ENCODE results near the gene ITGA1. TPM values are rescaled to one million over a fixed set of nuclear protein-coding genes. Genes with fewer than 3 reads are reported as not detected.

The ITGA1 gene
- total and polyA plus RNA-seq, 5 donors from 2014 or later, result 0.37 TPM; not detected in 4

- ATAC-seq (ENCODE audit: low read depth in 2 of 2), result no peak
- no peak overlapping the region for H3K27ac Mint-ChIP-seq
- peak overlapping the region in 1 of 4 donors; percentile 36 for H3K4me3 Mint-ChIP-seq
Measured at GRCh38 chr5:52786391-52786790, 1.3 kb upstream of the ITGA1 start.

GRCh38 chr5:52786949-52787599 is 642 bp upstream of the ITGA1 start:
- Histone ChIP-seq H3K27me3 (ENCODE audit: control insufficient read depth, insufficient read depth, low read length) (peaks cover 47% of the 10 kb centered on the region), H3K36me3 (ENCODE audit: control insufficient read depth, insufficient read depth, low read length) (no peaks in the 10 kb centered on the region), H3K9me3 (ENCODE audit: control insufficient read depth in 2 of 2, low read length in 2 of 2) (no peaks in the 10 kb centered on the region), H3K4me1 (ENCODE audit: control insufficient read depth, insufficient read depth, low read length, poor library complexity, severe bottlenecking) (peaks cover 19% of the 10 kb centered on the region), H3K27ac (ENCODE audit: insufficient read depth, low read length, poor library complexity, severe bottlenecking) (no peak overlapping the region), H3K4me3 (ENCODE audit: low read depth, low read length) (peak overlapping the region; percentile 77)
- H3K27ac Mint-ChIP-seq, result no peak overlapping the region
- H3K9me3 Mint-ChIP-seq, result no peaks in the 10 kb centered on the region
- peak overlapping the region; percentile 13 to 88 (median 78) for H3K4me3 Mint-ChIP-seq
- H3K27me3 Mint-ChIP-seq, result peaks cover 56% of the 10 kb centered on the region
- peak in 2 of 3 donors; percentile 47 to 53 for DNase-seq
- H3K4me1 Mint-ChIP-seq, result peaks cover 0 to 17% (median 8%) of the 10 kb centered on the region in 4 donors
- no peaks in the 10 kb centered on the region for H3K36me3 Mint-ChIP-seq
- ATAC-seq (ENCODE audit: low read depth in 2 of 2), result peak; percentile 69 to 74

More at GRCh38 chr5:52786391-52786790, 1.3 kb upstream of the ITGA1 start:
- peaks cover 19% of the 10 kb centered on the region for H3K4me1 ChIP-seq (ENCODE audit: control insufficient read depth, insufficient read depth, low read length, poor library complexity, severe bottlenecking)
- no peaks in the 10 kb centered on the region for H3K36me3 ChIP-seq (ENCODE audit: control insufficient read depth, insufficient read depth, low read length)
- H3K27ac ChIP-seq (ENCODE audit: insufficient read depth, low read length, poor library complexity, severe bottlenecking), result no peak overlapping the region
- Mint-ChIP-seq H3K9me3 (no peaks in the 10 kb centered on the region), H3K27me3 (peaks cover 55% of the 10 kb centered on the region), H3K4me1 (peaks cover 0 to 17% (median 8%) of the 10 kb centered on the region in 4 donors), H3K36me3 (no peaks in the 10 kb centered on the region)
- no peak for DNase-seq
- no peak overlapping the region for H3K4me3 ChIP-seq (ENCODE audit: low read depth, low read length)
- no peaks in the 10 kb centered on the region for H3K9me3 ChIP-seq (ENCODE audit: control insufficient read depth in 2 of 2, low read length in 2 of 2)
- peaks cover 47% of the 10 kb centered on the region for H3K27me3 ChIP-seq (ENCODE audit: control insufficient read depth, insufficient read depth, low read length)

DNA sequence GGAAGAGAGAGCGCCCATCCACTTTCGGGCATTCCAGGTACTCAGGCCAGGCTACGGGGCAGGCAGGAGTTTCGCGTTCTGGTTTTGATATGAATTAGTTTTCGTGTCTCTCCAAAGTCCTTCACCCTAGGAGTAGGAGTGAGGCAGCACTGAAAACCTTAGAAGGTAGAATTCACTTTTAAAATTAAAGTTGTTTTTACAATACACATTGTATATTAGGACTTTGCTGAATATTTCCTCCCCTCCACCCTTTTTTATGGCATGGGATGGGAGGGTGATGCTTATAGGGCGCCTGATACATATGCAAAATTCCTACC is 747 bp downstream of the ITGA1 start:
- Mint-ChIP-seq H3K4me3 (peak overlapping the region in 3 of 4 donors; percentile 5 to 78 (median 53)), H3K4me1 (peaks cover 0 to 17% (median 8%) of the 10 kb centered on the region in 4 donors), H3K9me3 (no peaks in the 10 kb centered on the region), H3K36me3 (no peaks in the 10 kb centered on the region), H3K27me3 (peaks cover 65% of the 10 kb centered on the region), H3K27ac (no peak overlapping the region)
- DNase-seq (no peak), ATAC-seq (ENCODE audit: low read depth in 2 of 2) (no peak)
- no peaks in the 10 kb centered on the region for H3K36me3 ChIP-seq (ENCODE audit: control insufficient read depth, insufficient read depth, low read length)
- no peak overlapping the region for H3K27ac ChIP-seq (ENCODE audit: insufficient read depth, low read length, poor library complexity, severe bottlenecking)
- no peaks in the 10 kb centered on the region for H3K9me3 ChIP-seq (ENCODE audit: control insufficient read depth in 2 of 2, low read length in 2 of 2)
- no peak overlapping the region for H3K4me3 ChIP-seq (ENCODE audit: low read depth, low read length)
- peaks cover 19% of the 10 kb centered on the region for H3K4me1 ChIP-seq (ENCODE audit: control insufficient read depth, insufficient read depth, low read length, poor library complexity, severe bottlenecking)
- H3K27me3 ChIP-seq (ENCODE audit: control insufficient read depth, insufficient read depth, low read length), result peaks cover 48% of the 10 kb centered on the region

DNA sequence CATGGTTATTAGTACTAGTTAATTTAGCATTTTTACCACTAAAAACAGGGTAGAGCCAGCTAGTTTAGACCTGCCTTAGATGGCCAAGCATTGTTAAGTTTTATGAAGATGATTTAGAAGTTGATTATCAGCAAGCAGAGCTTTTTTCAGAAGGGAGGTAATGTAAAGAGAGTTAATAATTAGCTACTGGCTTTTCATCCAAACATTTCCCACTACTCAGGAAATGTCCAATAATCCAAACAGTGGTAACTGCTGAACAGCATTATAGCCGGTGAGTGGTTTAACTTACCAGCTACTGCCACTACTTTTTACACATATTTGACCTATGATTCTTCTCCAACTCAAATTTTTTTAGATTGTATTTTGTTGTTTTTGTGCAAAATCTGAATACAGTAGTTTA is 1.7 kb downstream of the ITGA1 start:
- H3K27me3 Mint-ChIP-seq, result peaks cover 64% of the 10 kb centered on the region
- H3K4me3 ChIP-seq (ENCODE audit: low read depth, low read length), result no peak overlapping the region
- no peak overlapping the region for H3K27ac Mint-ChIP-seq
- DNase-seq (no peak), ATAC-seq (ENCODE audit: low read depth in 2 of 2) (no peak)
- peaks cover 0 to 17% (median 8%) of the 10 kb centered on the region in 4 donors for H3K4me1 Mint-ChIP-seq
- peaks cover 19% of the 10 kb centered on the region for H3K4me1 ChIP-seq (ENCODE audit: control insufficient read depth, insufficient read depth, low read length, poor library complexity, severe bottlenecking)
- H3K27me3 ChIP-seq (ENCODE audit: control insufficient read depth, insufficient read depth, low read length), result peaks cover 44% of the 10 kb centered on the region
- H3K27ac ChIP-seq (ENCODE audit: insufficient read depth, low read length, poor library complexity, severe bottlenecking), result no peak overlapping the region
- no peaks in the 10 kb centered on the region for H3K36me3 ChIP-seq (ENCODE audit: control insufficient read depth, insufficient read depth, low read length)
- no peaks in the 10 kb centered on the region for H3K9me3 ChIP-seq (ENCODE audit: control insufficient read depth in 2 of 2, low read length in 2 of 2)
- H3K9me3 Mint-ChIP-seq, result no peaks in the 10 kb centered on the region
- no peak overlapping the region for H3K4me3 Mint-ChIP-seq
- H3K36me3 Mint-ChIP-seq, result no peaks in the 10 kb centered on the region

DNA sequence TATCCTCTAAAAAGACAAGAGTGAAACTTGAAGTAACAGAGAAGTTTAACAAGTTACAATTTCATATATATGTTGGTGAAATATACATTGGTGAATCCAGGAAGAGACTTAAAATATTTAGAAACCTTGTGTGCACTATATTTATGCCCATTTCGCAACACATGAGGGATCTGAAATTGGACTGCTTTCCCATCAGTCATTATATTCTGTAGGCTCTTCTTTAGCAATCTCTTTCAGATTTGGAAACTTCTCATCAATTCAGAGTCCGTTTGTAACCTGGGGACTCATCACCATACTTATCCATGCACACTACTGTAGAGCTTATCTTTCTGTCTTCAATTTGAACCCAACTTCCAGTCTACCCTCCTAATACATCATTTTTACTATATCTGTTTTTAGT is 2.1 kb downstream of the ITGA1 start:
- Histone ChIP-seq H3K9me3 (ENCODE audit: control insufficient read depth in 2 of 2, low read length in 2 of 2) (no peaks in the 10 kb centered on the region), H3K4me1 (ENCODE audit: control insufficient read depth, insufficient read depth, low read length, poor library complexity, severe bottlenecking) (peaks cover 19% of the 10 kb centered on the region), H3K4me3 (ENCODE audit: low read depth, low read length) (no peak overlapping the region), H3K27ac (ENCODE audit: insufficient read depth, low read length, poor library complexity, severe bottlenecking) (no peak overlapping the region), H3K36me3 (ENCODE audit: control insufficient read depth, insufficient read depth, low read length) (no peaks in the 10 kb centered on the region), H3K27me3 (ENCODE audit: control insufficient read depth, insufficient read depth, low read length) (peaks cover 41% of the 10 kb centered on the region)
- no peak overlapping the region for H3K4me3 Mint-ChIP-seq
- DNase-seq (no peak), ATAC-seq (ENCODE audit: low read depth in 2 of 2) (no peak)
- H3K27ac Mint-ChIP-seq, result no peak overlapping the region
- no peaks in the 10 kb centered on the region for H3K36me3 Mint-ChIP-seq
- H3K4me1 Mint-ChIP-seq, result peaks cover 0 to 17% (median 8%) of the 10 kb centered on the region in 4 donors
- H3K27me3 Mint-ChIP-seq, result peaks cover 61% of the 10 kb centered on the region
- no peaks in the 10 kb centered on the region for H3K9me3 Mint-ChIP-seq

- no peaks in the 10 kb centered on the region for H3K36me3 Mint-ChIP-seq
- H3K9me3 Mint-ChIP-seq, result no peaks in the 10 kb centered on the region
- no peak overlapping the region for H3K27ac Mint-ChIP-seq
- no peak for ATAC-seq (ENCODE audit: low read depth in 2 of 2)
- no peak for DNase-seq
- H3K27me3 ChIP-seq (ENCODE audit: control insufficient read depth, insufficient read depth, low read length), result peaks cover 31% of the 10 kb centered on the region
- peaks cover 19% of the 10 kb centered on the region for H3K4me1 ChIP-seq (ENCODE audit: control insufficient read depth, insufficient read depth, low read length, poor library complexity, severe bottlenecking)
- peaks cover 0 to 17% (median 8%) of the 10 kb centered on the region in 4 donors for H3K4me1 Mint-ChIP-seq
- H3K27ac ChIP-seq (ENCODE audit: insufficient read depth, low read length, poor library complexity, severe bottlenecking), result no peak overlapping the region
- H3K9me3 ChIP-seq (ENCODE audit: control insufficient read depth in 2 of 2, low read length in 2 of 2), result no peaks in the 10 kb centered on the region
- no peak overlapping the region for H3K4me3 ChIP-seq (ENCODE audit: low read depth, low read length)
- peaks cover 57% of the 10 kb centered on the region for H3K27me3 Mint-ChIP-seq
- H3K4me3 Mint-ChIP-seq, result no peak overlapping the region
- no peaks in the 10 kb centered on the region for H3K36me3 ChIP-seq (ENCODE audit: control insufficient read depth, insufficient read depth, low read length)
Measured at GRCh38 chr5:52791366-52791765, 3.6 kb downstream of the ITGA1 start.

DNA sequence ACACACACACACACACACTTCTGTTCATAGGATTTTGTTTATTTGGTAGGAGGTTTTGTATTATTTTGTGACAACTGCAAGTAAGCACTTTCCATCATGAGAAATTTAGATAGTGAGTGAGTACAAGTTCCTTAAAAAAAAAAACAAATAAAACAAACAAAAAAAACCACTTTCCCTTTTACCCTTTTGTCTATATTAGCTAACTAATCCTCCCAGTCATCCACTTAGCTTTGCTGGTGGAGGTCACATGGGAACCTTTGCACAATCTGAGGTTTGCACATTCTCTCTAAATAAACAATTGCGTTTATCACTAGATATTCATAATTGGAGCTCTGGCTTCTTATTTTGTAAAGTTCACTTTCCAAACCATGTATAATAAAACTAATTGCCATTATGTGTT is 6.8 kb downstream of the ITGA1 start:
- H3K27me3 ChIP-seq (ENCODE audit: control insufficient read depth, insufficient read depth, low read length), result peaks cover 14% of the 10 kb centered on the region
- Mint-ChIP-seq H3K36me3 (no peaks in the 10 kb centered on the region), H3K27me3 (peaks cover 38% of the 10 kb centered on the region), H3K4me3 (no peak overlapping the region), H3K27ac (no peak overlapping the region), H3K4me1 (peaks cover 3 to 16% (median 9%) of the 10 kb centered on the region in 4 donors), H3K9me3 (no peaks in the 10 kb centered on the region)
- peaks cover 9% of the 10 kb centered on the region for H3K4me1 ChIP-seq (ENCODE audit: control insufficient read depth, insufficient read depth, low read length, poor library complexity, severe bottlenecking)
- H3K27ac ChIP-seq (ENCODE audit: insufficient read depth, low read length, poor library complexity, severe bottlenecking), result no peak overlapping the region
- DNase-seq, result no peak
- H3K4me3 ChIP-seq (ENCODE audit: low read depth, low read length), result no peak overlapping the region
- no peaks in the 10 kb centered on the region for H3K36me3 ChIP-seq (ENCODE audit: control insufficient read depth, insufficient read depth, low read length)
- no peak for ATAC-seq (ENCODE audit: low read depth in 2 of 2)
- no peaks in the 10 kb centered on the region for H3K9me3 ChIP-seq (ENCODE audit: control insufficient read depth in 2 of 2, low read length in 2 of 2)

DNA sequence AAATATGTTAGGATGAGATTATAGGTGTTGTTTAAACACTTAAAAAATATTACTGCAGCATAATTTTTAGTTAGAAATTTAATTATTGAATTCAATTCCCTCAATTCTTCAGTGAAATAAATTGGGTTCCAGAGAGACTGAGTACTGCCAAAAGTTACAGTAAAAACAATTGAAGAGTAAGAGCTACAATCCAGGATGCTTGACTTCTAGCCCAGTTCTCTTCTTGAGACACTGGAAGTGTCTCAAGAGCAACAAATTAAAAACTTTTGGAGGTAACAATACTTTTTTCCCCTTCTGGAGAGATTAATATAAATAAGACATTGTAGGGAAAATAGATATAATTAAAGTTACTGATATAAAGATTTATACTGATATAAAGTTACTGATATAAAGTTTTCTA is 8.3 kb downstream of the ITGA1 start:
- Mint-ChIP-seq H3K36me3 (no peaks in the 10 kb centered on the region), H3K4me1 (peaks cover 9 to 31% (median 19%) of the 10 kb centered on the region in 4 donors), H3K9me3 (no peaks in the 10 kb centered on the region), H3K27me3 (peaks cover 29% of the 10 kb centered on the region), H3K27ac (no peak overlapping the region), H3K4me3 (no peak overlapping the region)
- Histone ChIP-seq H3K9me3 (ENCODE audit: control insufficient read depth in 2 of 2, low read length in 2 of 2) (no peaks in the 10 kb centered on the region), H3K27me3 (ENCODE audit: control insufficient read depth, insufficient read depth, low read length) (peaks cover 9% of the 10 kb centered on the region), H3K36me3 (ENCODE audit: control insufficient read depth, insufficient read depth, low read length) (no peaks in the 10 kb centered on the region), H3K4me3 (ENCODE audit: low read depth, low read length) (no peak overlapping the region), H3K4me1 (ENCODE audit: control insufficient read depth, insufficient read depth, low read length, poor library complexity, severe bottlenecking) (peaks cover 20% of the 10 kb centered on the region), H3K27ac (ENCODE audit: insufficient read depth, low read length, poor library complexity, severe bottlenecking) (no peak overlapping the region)
- DNase-seq (no peak), ATAC-seq (ENCODE audit: low read depth in 2 of 2) (no peak)
